H1 (cell line): Measurements from ENCODE around the gene PARD3. TPM values are rescaled to one million over a fixed set of nuclear protein-coding genes. Genes with fewer than 3 reads are reported as not detected.

ENCODE experiments used
- CTCF ChIA-PET: fragments of 300-600 bp; sonication (Branson Sonifier 250); formaldehyde crosslinking; loops from one replicate; lab custom pipeline; 2021; ENCODE audit not compliant: partially characterized antibody; lab: Charles Lee
- POLR2A ChIA-PET: fragments of 300-600 bp; sonication (Branson Sonifier 250); formaldehyde crosslinking; loops from one replicate; lab custom pipeline; 2021; ENCODE audit warnings: inconsistent platforms; ENCODE audit not compliant: partially characterized antibody; lab: Charles Lee
- DNase-seq, 2 experiments: peaks; one replicate each; pipeline versions ENCODE4 v3.0.0 to v3.0.0-alpha.2; 2010 to 2022; ENCODE audit warnings: low spot score in 2 of 2, low read depth in 1 of 2, mixed read lengths in 1 of 2
- FAIRE-seq: peaks from 2 replicates; lab custom pipeline; 2011; peaks lifted over from hg19 to GRCh38; lab: Jason Lieb, UNC
- H2AFZ ChIP-seq: 2 replicates; pipeline ENCODE4 v1.8.1; 2012; ENCODE audit warnings: low read length, inconsistent platforms
- H2AK5ac ChIP-seq: 2 replicates; pipeline ENCODE4 v1.6.1; 2013; ENCODE audit warnings: low read depth, low read length
- H2BK120ac ChIP-seq: replicated peaks from 2 replicates; pipeline ENCODE3; 2013; ENCODE audit warnings: low read depth, low read length, inconsistent platforms
- H2BK12ac ChIP-seq: 2 replicates; pipeline ENCODE4 v1.6.1; 2013; ENCODE audit warnings: low read depth, low read length
- H2BK15ac ChIP-seq: 2 replicates; pipeline ENCODE4 v1.6.1; 2013; ENCODE audit warnings: low read length
- H2BK20ac ChIP-seq: 2 replicates; pipeline ENCODE4 v1.6.1; 2013; ENCODE audit warnings: low read length
- H2BK5ac ChIP-seq: 2 replicates; pipeline ENCODE4 v1.6.1; 2013; ENCODE audit warnings: low read depth, low read length
- H3K14ac ChIP-seq: 2 replicates; pipeline ENCODE4 v1.6.1; 2013; ENCODE audit warnings: inconsistent platforms; ENCODE audit not compliant: insufficient read length
- H3K18ac ChIP-seq: 2 replicates; pipeline ENCODE4 v1.6.1; 2013; ENCODE audit warnings: low read length; ENCODE audit errors: extremely low read depth
- H3K23ac ChIP-seq: 2 replicates; pipeline ENCODE4 v1.6.1; 2013; ENCODE audit warnings: inconsistent platforms; ENCODE audit not compliant: insufficient read length
- H3K23me2 ChIP-seq: 2 replicates; pipeline ENCODE4 v1.6.1; 2013; ENCODE audit warnings: low read depth, low read length
- H3K27ac ChIP-seq: 2 replicates; pipeline ENCODE4 v1.6.1; 2011; ENCODE audit warnings: low read depth, low read length, inconsistent platforms
- H3K27me3 ChIP-seq, 4 experiments: replicated peaks in 1 of 4; 1 replicate in 1 of 4; 2 replicates in 3 of 4; pipeline versions ENCODE4 v1.6.1 to v1.8.1; 2011 to 2013; ENCODE audit warnings: low read length in 3 of 4, mild to moderate bottlenecking in 3 of 4, inconsistent platforms in 2 of 4, mixed read lengths in 2 of 4, moderate library complexity in 1 of 4; ENCODE audit not compliant: control insufficient read depth in 3 of 4, insufficient read depth in 3 of 4; ENCODE audit errors: extremely low read depth in 1 of 4
- H3K36me3 ChIP-seq, 4 experiments: 2 replicates each; pipeline versions ENCODE4 v1.6.1 to v1.8.1; 2011 to 2013; ENCODE audit warnings: mild to moderate bottlenecking in 4 of 4, low read length in 3 of 4, moderate library complexity in 2 of 4, control low read depth in 1 of 4, inconsistent platforms in 1 of 4; ENCODE audit not compliant: insufficient read depth in 4 of 4, control insufficient read depth in 2 of 4
- H3K4ac ChIP-seq: replicated peaks from 2 replicates; pipeline ENCODE3; 2013; ENCODE audit warnings: low read length, low read depth, mixed read lengths, inconsistent platforms; ENCODE audit not compliant: insufficient read length
- H3K4me1 ChIP-seq, 4 experiments: replicated peaks in 1 of 4; 1 replicate in 1 of 4; 2 replicates in 3 of 4; pipeline versions ENCODE4 v1.6.1 to v1.8.1; 2011 to 2013; ENCODE audit warnings: low read length in 3 of 4, inconsistent platforms in 2 of 4, mixed read lengths in 1 of 4; ENCODE audit not compliant: insufficient read depth in 4 of 4, control insufficient read depth in 3 of 4
- H3K4me2 ChIP-seq, 2 experiments: 2 replicates each; pipeline versions ENCODE4 v1.6.1 to v1.8.1; 2011 to 2013; ENCODE audit warnings: low read depth in 2 of 2, low read length in 2 of 2, control low read depth in 1 of 2, inconsistent platforms in 1 of 2, mild to moderate bottlenecking in 1 of 2; ENCODE audit not compliant: insufficient read depth in 1 of 2
- H3K4me3 ChIP-seq, 4 experiments: fragments of 200-600, 300-600 bp in 1 of 4; sonication (generic), shearing (Covaris generic), sonication (Bioruptor Twin) in 1 of 4; 2 replicates each; pipeline versions ENCODE4 v1.5.1 to v1.8.1; 2011 to 2016; ENCODE audit warnings: low read length in 4 of 4, low read depth in 3 of 4, control low read depth in 2 of 4, inconsistent platforms in 2 of 4, mild to moderate bottlenecking in 2 of 4, mixed read lengths in 1 of 4, moderate library complexity in 1 of 4; ENCODE audit not compliant: insufficient read depth in 2 of 4; ENCODE audit errors: extremely low read depth in 1 of 4
- H3K56ac ChIP-seq: replicated peaks from 2 replicates; pipeline ENCODE3; 2013; ENCODE audit warnings: low read depth, mild to moderate bottlenecking, mixed read lengths, low read length, inconsistent platforms; ENCODE audit not compliant: insufficient read length
- H3K79me1 ChIP-seq: 2 replicates; pipeline ENCODE4 v1.6.1; 2013; ENCODE audit warnings: low read depth, low read length, control low read depth
- H3K79me2 ChIP-seq, 2 experiments: 2 replicates each; pipeline versions ENCODE4 v1.6.1 to v1.8.1; 2012 to 2013; ENCODE audit warnings: low read length in 2 of 2, mild to moderate bottlenecking in 2 of 2, inconsistent platforms in 1 of 2; ENCODE audit not compliant: insufficient read depth in 2 of 2, control insufficient read depth in 1 of 2
- H3K9ac ChIP-seq, 4 experiments: replicated peaks in 1 of 4; 1 replicate in 1 of 4; 2 replicates in 3 of 4; pipeline versions ENCODE4 v1.6.1 to v1.8.1; 2011 to 2013; ENCODE audit warnings: low read depth in 3 of 4, low read length in 3 of 4, control low read depth in 2 of 4, mild to moderate bottlenecking in 2 of 4, moderate library complexity in 2 of 4, inconsistent platforms in 1 of 4; ENCODE audit errors: extremely low read depth in 1 of 4
- H3K9me3 ChIP-seq, 2 experiments: 2 replicates each; pipeline versions ENCODE4 v1.6.1 to v1.8.1; 2012 to 2013; ENCODE audit warnings: mild to moderate bottlenecking in 2 of 2, moderate library complexity in 2 of 2, control low read depth in 1 of 2, inconsistent platforms in 1 of 2, low read depth in 1 of 2, low read length in 1 of 2, mixed read lengths in 1 of 2; ENCODE audit not compliant: insufficient read depth in 2 of 2
- H4K20me1 ChIP-seq, 2 experiments: replicated peaks in 1 of 2; 2 replicates each; pipeline versions ENCODE3 to v1.8.1; 2011 to 2013; ENCODE audit warnings: inconsistent platforms in 2 of 2, low read length in 2 of 2, mild to moderate bottlenecking in 1 of 2; ENCODE audit not compliant: insufficient read depth in 2 of 2, control insufficient read depth in 1 of 2
- H4K5ac ChIP-seq: 2 replicates; pipeline ENCODE4 v1.6.1; 2013; ENCODE audit warnings: low read length, low read depth, mixed read lengths, inconsistent platforms; ENCODE audit not compliant: insufficient read length
- H4K8ac ChIP-seq: 2 replicates; pipeline ENCODE4 v1.8.0; 2013; ENCODE audit warnings: mild to moderate bottlenecking, moderate library complexity, low read length, inconsistent platforms; ENCODE audit not compliant: insufficient read depth; ENCODE audit errors: extremely low read depth
- H4K91ac ChIP-seq: replicated peaks from 2 replicates; pipeline ENCODE3; 2013; ENCODE audit warnings: low read length, mixed read lengths, inconsistent platforms; ENCODE audit not compliant: insufficient read length
- ATF2 ChIP-seq: IDR thresholded peaks from 2 replicates; pipeline ENCODE4 v1.6.1; 2012; ENCODE audit warnings: low read length, inconsistent platforms
- BACH1 ChIP-seq: IDR thresholded peaks from 2 replicates; pipeline ENCODE4 v1.6.1; 2012; ENCODE audit warnings: low read length, improper control_type of control experiment
- GABPA ChIP-seq: IDR thresholded peaks from 2 replicates; pipeline ENCODE4 v1.6.1; 2011; ENCODE audit warnings: mild to moderate bottlenecking, low read length, moderate library complexity, borderline replicate concordance; ENCODE audit not compliant: insufficient read depth
- JUND ChIP-seq: IDR thresholded peaks from 2 replicates; pipeline ENCODE4 v1.6.1; 2011; ENCODE audit warnings: mild to moderate bottlenecking, improper control_type of control experiment, low read length
- MAFK ChIP-seq: IDR thresholded peaks from 2 replicates; pipeline ENCODE4 v1.6.1; 2012; ENCODE audit warnings: low read depth, mild to moderate bottlenecking, improper control_type of control experiment, low read length
- MAX ChIP-seq: IDR thresholded peaks from 2 replicates; pipeline ENCODE4 v1.6.1; 2012; ENCODE audit warnings: inconsistent platforms
- POLR2A ChIP-seq, 2 experiments: IDR thresholded peaks; 1 replicate in 1 of 2; 2 replicates in 1 of 2; pipeline ENCODE4 v1.6.1; 2011; ENCODE audit warnings: low read depth in 2 of 2, low read length in 2 of 2, mild to moderate bottlenecking in 2 of 2; ENCODE audit errors: control extremely low read depth in 1 of 2
- RAD21 ChIP-seq, 2 experiments: IDR thresholded peaks in 1 of 2; conservative IDR thresholded peaks in 1 of 2; 2 replicates each; pipeline ENCODE4 v1.6.1; 2011; ENCODE audit warnings: low read depth in 2 of 2, low read length in 2 of 2, improper control_type of control experiment in 1 of 2, inconsistent platforms in 1 of 2, mild to moderate bottlenecking in 1 of 2, moderate library complexity in 1 of 2
- SRF ChIP-seq: IDR thresholded peaks from 2 replicates; pipeline ENCODE4 v1.6.1; 2011; ENCODE audit warnings: mild to moderate bottlenecking, low read depth, low read length, moderate library complexity
- TAF7 ChIP-seq: optimal IDR thresholded peaks from 2 replicates; pipeline ENCODE3; 2011; ENCODE audit warnings: low read depth, mild to moderate bottlenecking, inconsistent platforms, low read length, moderate library complexity, borderline replicate concordance
- USF2 ChIP-seq: IDR thresholded peaks from 2 replicates; pipeline ENCODE4 v1.6.1; 2011; ENCODE audit warnings: low read length, improper control_type of control experiment
- WGBS, 2 experiments: shearing (Covaris generic) in 1 of 2; methylation state at CpG; one replicate each; pipeline versions ENCODE4 v1.1.6 to v1.1.7; 2013 to 2015; ENCODE audit warnings: low lambda C conversion rate in 2 of 2, mixed read lengths in 2 of 2, inconsistent platforms in 1 of 2, low coverage in 1 of 2, missing lambda C conversion rate in 1 of 2; ENCODE audit not compliant: insufficient replicate concordance in 2 of 2, insufficient coverage in 1 of 2, insufficient read length in 1 of 2; ENCODE audit errors: extremely low coverage in 1 of 2, missing lambda C conversion rate in 1 of 2; 5-methylcytosine and 5-hydroxymethylcytosine counted together
- polyA plus RNA-seq, 7 experiments: library from polyadenylated mRNA; depleted of rRNA in 3 of 7; stranded (reverse) in 5 of 7; unstranded in 2 of 7; fragments of >200 nt in 5 of 7; fragments of 200-250 nt in 2 of 7; gene quantifications; 1 replicate in 5 of 7; 2 replicates in 1 of 7; 4 replicates in 1 of 7; pipeline versions ENCODE4 v1.2.1 to v1.2.3, GENCODE V29; 2011 to 2013; ENCODE audit warnings: missing spikeins in 2 of 7, mixed read lengths in 2 of 7
- total RNA-seq: library from RNA; stranded (reverse); fragmentation: NEBNext Ultra II Directional; extraction: Animal tissue kit (Norgen Biotek cat#: 25700); gene quantifications from 2 replicates; pipeline ENCODE4 v1.2.1, GENCODE V29; 2021

The PARD3 gene
- total and polyA plus RNA-seq, 2 of the 8 experiments (the other 6 are each of a cell fraction or from before 2014, with no cell fraction given): 19.7 to 49.1 TPM

- Histone ChIP-seq H2BK15ac (no peak overlapping the region), H4K91ac (no peak overlapping the region), H3K79me2 (no peaks in the 10 kb centered on the region), H4K8ac (no peak overlapping the region), H3K9ac (no peak overlapping the region), H2BK5ac (no peak overlapping the region), H3K79me1 (no peaks in the 10 kb centered on the region), H3K23me2 (no peaks in the 10 kb centered on the region), H3K4ac (no peak overlapping the region), H3K4me1 (peaks cover 0 to 9% (median 2%) of the 10 kb centered on the region in 4 experiments; a peak in 3 of 7 replicates), H3K9me3 (no peaks in the 10 kb centered on the region), H3K27me3 (no peaks in the 10 kb centered on the region), H4K20me1 (no peaks in the 10 kb centered on the region), H2BK12ac (no peak overlapping the region), H3K23ac (no peak overlapping the region), H3K56ac (no peak overlapping the region), H2BK120ac (no peak overlapping the region), H2AFZ (no peak overlapping the region), H3K4me2 (no peak overlapping the region), H2AK5ac (no peak overlapping the region), H2BK20ac (no peak overlapping the region), H3K18ac (no peak overlapping the region), H4K5ac (no peak overlapping the region), H3K4me3 (no peak overlapping the region), H3K27ac (no peak overlapping the region), H3K36me3 (no peaks in the 10 kb centered on the region), H3K14ac (no peak overlapping the region)
- no peak for FAIRE-seq
- peak in 1 of 2 experiments; percentile 39 for DNase-seq
- 97% methylated on average over 22 of the region's 25 CpGs; no CpG with 5 or more reads in 1 of the 2 experiments for WGBS, 2 experiments
- POLR2A ChIA-PET: no interaction called here
- CTCF ChIA-PET: interaction anchor here (0.6 to 1.4 kb wide), 3 partner anchors 16 to 92 kb away, joined by 3 read pairs; no protein-coding TSS in a partner anchor
- TF ChIP-seq BACH1 (no peak), MAFK (no peak), GABPA (no peak), USF2 (no peak), JUND (no peak), MAX (no peak), SRF (no peak), ATF2 (no peak), POLR2A (IDR thresholded peaks at IDR 0.05; ENCODE audit: control extremely low read depth in 1 of 2, low read depth in 2 of 2, low read length in 2 of 2) (no peak), TAF7 (no peak), RAD21 (IDR thresholded peaks at IDR 0.05 in 1 of 2, conservative IDR thresholded peaks at IDR 0.05 in 1 of 2; ENCODE audit: low read depth in 2 of 2, low read length in 2 of 2) (no peak)
Observed at GRCh38 chr10:34119456-34119855, 695.6 kb downstream of the PARD3 start.
